HCT116 (cell line): ENCODE data around the gene SNRNP200. TPM values are rescaled to one million over a fixed set of nuclear protein-coding genes. Genes with fewer than 3 reads are reported as not detected.

ENCODE experiments used
- ATAC-seq: fragments of 200-7000 bp; cut with Tn5 transposase; 2 replicates; pipeline ENCODE4 v1.9.1; 2020; ENCODE audit warnings: mild to moderate bottlenecking, moderate library complexity
- BruUV-seq: library from RNA; stranded (reverse); fragments of 400-500 nt; replicated peaks from 2 replicates; lab custom pipeline; 2021; lab: Mats Ljungman, UMichigan
- CTCF ChIA-PET: fragments of 300-600 bp; sonication (Branson Sonifier 250); formaldehyde crosslinking; loops from one replicate; lab custom pipeline; 2021; ENCODE audit warnings: antibody characterized with exemption; lab: Charles Lee
- POLR2A ChIA-PET: fragments of 300-600, 350-600 bp; sonication (Branson Sonifier 250); formaldehyde crosslinking; loops from one replicate; lab custom pipeline; 2021; ENCODE audit warnings: antibody characterized with exemption; lab: Charles Lee
- RAD21 ChIA-PET, 2 experiments: fragments of 300-600 bp; sonication (Branson Sonifier 250); formaldehyde crosslinking; loops; one replicate each; lab custom pipeline; 2023; ENCODE audit warnings: low total read pairs in 2 of 2; ENCODE audit not compliant: uncharacterized antibody in 2 of 2, unreplicated experiment in 2 of 2, low non-redundant PET in 1 of 2; lab: Charles Lee
- DNase-seq: peaks from one replicate; pipeline ENCODE4 v3.0.0-alpha.2; 2010; ENCODE audit warnings: low read depth, low spot score
- H2AFZ ChIP-seq: fragments of 200-600 bp; shearing (Covaris generic), sonication (generic); 2 replicates; pipeline ENCODE4 v1.6.1; 2017; ENCODE audit warnings: low read depth, mixed run types, mixed read lengths, antibody characterized with exemption, low read length; ENCODE audit not compliant: poor library complexity, severe bottlenecking
- H3K27ac ChIP-seq: 2 replicates; pipeline ENCODE4 v1.5.1; 2012; ENCODE audit warnings: low read depth, low read length
- H3K27me3 ChIP-seq: fragments of 200-600 bp; sonication (generic); 2 replicates; pipeline ENCODE4 v1.6.1; 2016; ENCODE audit warnings: mixed run types, low read length, mixed read lengths; ENCODE audit not compliant: insufficient read depth
- H3K36me3 ChIP-seq, 2 experiments: fragments of 200-500 bp in 1 of 2; fragments of 200-600 bp in 1 of 2; sonication (Bioruptor generic) in 1 of 2; sonication (generic) in 1 of 2; 2 replicates each; pipeline versions ENCODE4 v1.5.1 to v1.6.1; 2014 to 2016; ENCODE audit warnings: low read length in 2 of 2, inconsistent platforms in 1 of 2, mixed read lengths in 1 of 2, mixed run types in 1 of 2; ENCODE audit not compliant: insufficient read depth in 2 of 2, control insufficient read depth in 1 of 2
- H3K4me1 ChIP-seq, 2 experiments: fragments of 200-600 bp in 1 of 2; sonication (generic) in 1 of 2; 2 replicates each; pipeline versions ENCODE4 v1.5.1 to v1.6.1; 2012 to 2017; ENCODE audit warnings: low read length in 2 of 2, inconsistent platforms in 1 of 2, mild to moderate bottlenecking in 1 of 2, mixed read lengths in 1 of 2, mixed run types in 1 of 2, moderate library complexity in 1 of 2; ENCODE audit not compliant: insufficient read depth in 2 of 2, control insufficient read depth in 1 of 2
- H3K4me2 ChIP-seq: fragments of 200-600 bp; sonication (generic); 2 replicates; pipeline ENCODE4 v1.6.1; 2017; ENCODE audit warnings: mixed run types, low read length, mixed read lengths
- H3K4me3 ChIP-seq, 2 experiments: fragments of 200-600 bp in 1 of 2; sonication (generic) in 1 of 2; replicated peaks in 1 of 2; 2 replicates each; pipeline ENCODE4 v1.5.1; 2011 to 2016; ENCODE audit warnings: low read length in 2 of 2, control low read depth in 1 of 2, low read depth in 1 of 2, mild to moderate bottlenecking in 1 of 2, mixed read lengths in 1 of 2, mixed run types in 1 of 2
- H3K79me2 ChIP-seq: fragments of 200-600 bp; sonication (generic); 2 replicates; pipeline ENCODE4 v1.6.1; 2017; ENCODE audit warnings: mild to moderate bottlenecking, mixed run types, low read length, moderate library complexity, mixed read lengths; ENCODE audit not compliant: insufficient read depth
- H3K9ac ChIP-seq: fragments of 200-600 bp; sonication (generic); 2 replicates; pipeline ENCODE4 v1.6.1; 2016; ENCODE audit warnings: low read length, mixed read lengths
- H3K9me2 ChIP-seq: fragments of 200-600 bp; sonication (generic), shearing (Covaris generic); 2 replicates; pipeline ENCODE4 v1.6.1; 2017; ENCODE audit warnings: mixed run types, mild to moderate bottlenecking, moderate library complexity; ENCODE audit not compliant: insufficient read depth
- H3K9me3 ChIP-seq, 2 experiments: fragments of 200-500 bp in 1 of 2; fragments of 200-600 bp in 1 of 2; sonication (Bioruptor generic) in 1 of 2; sonication (generic) in 1 of 2; 2 replicates each; pipeline ENCODE4 v1.6.1; 2014 to 2017; ENCODE audit warnings: low read length in 2 of 2, mixed read lengths in 2 of 2, inconsistent platforms in 1 of 2, low read depth in 1 of 2, mild to moderate bottlenecking in 1 of 2, mixed run types in 1 of 2, moderate library complexity in 1 of 2; ENCODE audit not compliant: control insufficient read depth in 1 of 2, insufficient read depth in 1 of 2
- H4K20me1 ChIP-seq: fragments of 200-600 bp; sonication (generic), shearing (Covaris generic); 2 replicates; pipeline ENCODE4 v1.6.1; 2017; ENCODE audit warnings: mixed run types, mild to moderate bottlenecking, moderate library complexity; ENCODE audit not compliant: insufficient read depth
- EGR1 ChIP-seq: IDR thresholded peaks from 2 replicates; pipeline ENCODE4 v1.6.1; 2012; ENCODE audit warnings: low read depth
- ELF1 ChIP-seq: IDR thresholded peaks from 2 replicates; pipeline ENCODE4 v1.6.1; 2012; ENCODE audit warnings: low read depth, borderline replicate concordance
- EZH2 ChIP-seq: fragments of 200-600 bp; sonication (generic); IDR thresholded peaks from 2 replicates; pipeline ENCODE4 v1.6.1; 2017; ENCODE audit warnings: antibody characterized with exemption, mixed run types
- FOSL1 ChIP-seq: IDR thresholded peaks from 2 replicates; pipeline ENCODE4 v1.6.1; 2012; ENCODE audit warnings: low read depth
- JUND ChIP-seq: IDR thresholded peaks from 2 replicates; pipeline ENCODE4 v1.6.1; 2012
- POLR2A ChIP-seq: IDR thresholded peaks from 2 replicates; pipeline ENCODE4 v1.7.0; 2011; ENCODE audit warnings: borderline replicate concordance; ENCODE audit not compliant: insufficient read depth, insufficient read length; ENCODE audit errors: extremely low read depth
- POLR2AphosphoS5 ChIP-seq: IDR thresholded peaks from 2 replicates; pipeline ENCODE4 v1.6.1; 2011; ENCODE audit warnings: mild to moderate bottlenecking, low read depth, low read length, moderate library complexity
- RAD21 ChIP-seq: IDR thresholded peaks from 2 replicates; pipeline ENCODE4 v1.6.1; 2012; ENCODE audit warnings: low read depth, mild to moderate bottlenecking
- SRF ChIP-seq: IDR thresholded peaks from 2 replicates; pipeline ENCODE4 v1.6.1; 2012; ENCODE audit warnings: low read depth
- ZFX ChIP-seq: fragments of 450-650 bp; IDR thresholded peaks from 2 replicates; pipeline ENCODE4 v1.6.1; 2017
- ZNF274 ChIP-seq: fragments of 200-500 bp; sonication (Bioruptor generic); IDR thresholded peaks from 2 replicates; pipeline ENCODE4 v1.6.1; 2014; ENCODE audit warnings: mild to moderate bottlenecking, low read depth, low read length, inconsistent platforms
- intact Hi-C: fragments of 100-400 bp; cut with micrococcal nuclease; formaldehyde crosslinking; loops from 2 replicates; pipeline ENCODE4 v1.10.0; 2022
- total RNA-seq: library from RNA; stranded (reverse); gene quantifications from one replicate; pipeline ENCODE4 v1.2.1, GENCODE V29; 2021; ENCODE audit not compliant: unreplicated experiment
- TF ChIP-seq, protein P1 (sequence below): IDR thresholded peaks from 2 replicates; pipeline ENCODE4 v1.6.1; 2012
- TF ChIP-seq, protein P2 (sequence below): IDR thresholded peaks from 2 replicates; pipeline ENCODE4 v1.6.1; 2012
- TF ChIP-seq, protein P3 (sequence below): IDR thresholded peaks from 2 replicates; pipeline ENCODE4 v1.6.1; 2011; ENCODE audit warnings: mild to moderate bottlenecking, low read length, moderate library complexity; ENCODE audit not compliant: insufficient replicate concordance; ENCODE audit errors: extremely low read depth
- TF ChIP-seq, protein P4 (sequence below), 3 experiments: fragments of 200-600 bp in 1 of 3; sonication (generic) in 1 of 3; IDR thresholded peaks in 2 of 3; conservative IDR thresholded peaks in 1 of 3; 2 replicates each; pipeline ENCODE4 v1.5.1; 2012 to 2017; ENCODE audit warnings: low read depth in 2 of 3, low read length in 2 of 3, antibody characterized with exemption in 1 of 3, borderline replicate concordance in 1 of 3, control low read depth in 1 of 3, mild to moderate bottlenecking in 1 of 3, mixed read lengths in 1 of 3, mixed run types in 1 of 3, moderate library complexity in 1 of 3; ENCODE audit not compliant: insufficient read depth in 1 of 3

Gene SNRNP200
- total RNA-seq, 1 experiment from 2014 or later, result 202 TPM

DNA sequence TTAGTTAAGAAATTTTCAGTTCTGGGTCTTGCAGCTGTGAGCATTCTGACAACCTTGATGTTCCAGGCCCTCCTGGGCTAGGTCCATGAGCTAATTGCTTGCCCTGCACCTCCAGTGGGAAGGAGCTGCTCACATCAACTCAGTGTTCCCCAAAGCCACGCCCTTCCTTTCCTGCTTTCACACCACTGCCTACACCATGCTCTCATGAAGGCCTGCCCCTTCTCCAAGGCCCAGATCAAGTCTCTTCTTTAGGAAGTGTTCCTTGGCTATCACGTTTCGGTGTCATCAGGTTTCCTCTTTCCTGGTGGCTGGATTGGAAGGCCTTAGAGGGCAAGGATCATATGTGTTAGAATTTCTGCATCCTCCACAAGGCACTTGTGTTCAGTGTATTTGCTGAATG, 58.3 kb downstream of the SNRNP200 start:
- Histone ChIP-seq H3K9ac (no peak overlapping the region), H3K27me3 (no peaks in the 10 kb centered on the region), H3K4me3 (no peak overlapping the region), H3K9me2 (no peaks in the 10 kb centered on the region), H4K20me1 (no peaks in the 10 kb centered on the region), H3K27ac (no peak overlapping the region), H3K4me2 (no peak overlapping the region)
- ATAC-seq, result no peak
- CTCF ChIA-PET, result no interaction called here
- TF ChIP-seq, protein P1, sequence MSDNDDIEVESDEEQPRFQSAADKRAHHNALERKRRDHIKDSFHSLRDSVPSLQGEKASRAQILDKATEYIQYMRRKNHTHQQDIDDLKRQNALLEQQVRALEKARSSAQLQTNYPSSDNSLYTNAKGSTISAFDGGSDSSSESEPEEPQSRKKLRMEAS, result no peak
- no peak for TF ChIP-seq EZH2
- TF ChIP-seq, protein P2, sequence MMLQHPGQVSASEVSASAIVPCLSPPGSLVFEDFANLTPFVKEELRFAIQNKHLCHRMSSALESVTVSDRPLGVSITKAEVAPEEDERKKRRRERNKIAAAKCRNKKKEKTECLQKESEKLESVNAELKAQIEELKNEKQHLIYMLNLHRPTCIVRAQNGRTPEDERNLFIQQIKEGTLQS, result no peak
- TF ChIP-seq, protein P3, sequence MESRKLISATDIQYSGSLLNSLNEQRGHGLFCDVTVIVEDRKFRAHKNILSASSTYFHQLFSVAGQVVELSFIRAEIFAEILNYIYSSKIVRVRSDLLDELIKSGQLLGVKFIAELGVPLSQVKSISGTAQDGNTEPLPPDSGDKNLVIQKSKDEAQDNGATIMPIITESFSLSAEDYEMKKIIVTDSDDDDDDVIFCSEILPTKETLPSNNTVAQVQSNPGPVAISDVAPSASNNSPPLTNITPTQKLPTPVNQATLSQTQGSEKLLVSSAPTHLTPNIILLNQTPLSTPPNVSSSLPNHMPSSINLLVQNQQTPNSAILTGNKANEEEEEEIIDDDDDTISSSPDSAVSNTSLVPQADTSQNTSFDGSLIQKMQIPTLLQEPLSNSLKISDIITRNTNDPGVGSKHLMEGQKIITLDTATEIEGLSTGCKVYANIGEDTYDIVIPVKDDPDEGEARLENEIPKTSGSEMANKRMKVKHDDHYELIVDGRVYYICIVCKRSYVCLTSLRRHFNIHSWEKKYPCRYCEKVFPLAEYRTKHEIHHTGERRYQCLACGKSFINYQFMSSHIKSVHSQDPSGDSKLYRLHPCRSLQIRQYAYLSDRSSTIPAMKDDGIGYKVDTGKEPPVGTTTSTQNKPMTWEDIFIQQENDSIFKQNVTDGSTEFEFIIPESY, result no peak
- TF ChIP-seq, all 23 proteins: peak for 0
- Histone ChIP-seq H2AFZ (no peak overlapping the region), H3K9me3 (no peaks in the 10 kb centered on the region), H3K79me2 (no peaks in the 10 kb centered on the region), H3K4me1 (peaks cover 2 to 9% of the 10 kb centered on the region in 2 experiments; a peak in 3 of 4 replicates), H3K36me3 (0 out of 4 replicates have a peak, but pooled peaks cover 0 to under 1% of the 10 kb centered on the region in 2 experiments)
- no TSS peak for BruUV-seq
- DNase-seq, result no peak
- POLR2A ChIA-PET, result no interaction called here
- intact Hi-C loops, result no loop called here
- RAD21 ChIA-PET, result no interaction called here

DNA sequence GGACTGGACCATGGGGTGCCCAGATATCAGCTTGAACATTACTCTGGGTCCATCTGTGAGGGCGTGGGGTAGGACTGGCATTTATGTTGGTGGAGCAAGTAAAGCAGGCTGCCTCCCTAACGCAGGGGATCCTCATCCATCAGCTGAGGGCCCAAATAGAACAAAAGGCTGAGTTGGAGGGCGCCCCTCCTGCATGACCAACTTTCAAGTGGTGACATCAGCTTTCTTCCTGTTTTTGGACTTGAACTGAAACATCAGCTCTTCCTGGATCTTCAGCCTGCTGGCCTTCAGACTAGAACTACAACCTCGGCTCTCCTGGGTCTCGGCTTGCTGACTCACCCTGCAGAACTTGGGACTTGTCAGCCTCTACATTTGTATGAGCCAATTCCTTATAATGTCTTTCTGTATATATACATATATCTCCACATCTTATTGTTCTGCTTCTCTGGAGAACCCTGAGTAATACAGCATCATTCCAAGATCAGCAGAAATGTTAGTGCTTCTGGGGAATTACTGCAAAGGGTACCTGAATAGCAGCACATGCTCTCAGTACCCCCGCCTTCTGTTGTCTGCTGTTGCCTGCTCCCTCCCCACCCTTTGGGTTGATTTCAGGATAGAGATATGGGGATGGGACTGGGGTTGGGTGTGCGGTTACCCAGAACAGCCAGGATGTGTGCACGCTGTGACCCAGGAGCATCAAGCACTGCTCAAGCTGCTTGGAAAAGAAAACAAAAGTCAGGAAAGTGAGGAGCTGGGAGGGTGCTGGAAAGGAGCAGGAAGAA, 59.5 kb downstream of the SNRNP200 start:
- Histone ChIP-seq H3K9me3 (no peaks in the 10 kb centered on the region), H3K4me2 (no peak overlapping the region), H3K4me3 (no peak overlapping the region), H3K9me2 (no peaks in the 10 kb centered on the region), H4K20me1 (no peaks in the 10 kb centered on the region), H3K27me3 (no peaks in the 10 kb centered on the region), H3K27ac (no peak overlapping the region), H3K79me2 (no peaks in the 10 kb centered on the region), H3K9ac (no peak overlapping the region), H3K36me3 (no peaks in the 10 kb centered on the region), H3K4me1 (peaks cover 0 to 5% of the 10 kb centered on the region in 2 experiments; a peak in 1 of 4 replicates), H2AFZ (no peak overlapping the region)
- ATAC-seq (no peak), DNase-seq (no peak)
- no TSS peak for BruUV-seq
- RAD21 ChIA-PET, result no interaction called here
- POLR2A ChIA-PET, result no interaction called here
- CTCF ChIA-PET, result no interaction called here
- intact Hi-C loops, result no loop called here
- TF ChIP-seq SRF (no peak), ELF1 (no peak), EGR1 (no peak), ZNF274 (no peak), ZFX (no peak), EZH2 (no peak), FOSL1 (no peak), POLR2A (no peak), JUND (no peak), RAD21 (no peak), POLR2AphosphoS5 (no peak)
- TF ChIP-seq, protein P4, sequence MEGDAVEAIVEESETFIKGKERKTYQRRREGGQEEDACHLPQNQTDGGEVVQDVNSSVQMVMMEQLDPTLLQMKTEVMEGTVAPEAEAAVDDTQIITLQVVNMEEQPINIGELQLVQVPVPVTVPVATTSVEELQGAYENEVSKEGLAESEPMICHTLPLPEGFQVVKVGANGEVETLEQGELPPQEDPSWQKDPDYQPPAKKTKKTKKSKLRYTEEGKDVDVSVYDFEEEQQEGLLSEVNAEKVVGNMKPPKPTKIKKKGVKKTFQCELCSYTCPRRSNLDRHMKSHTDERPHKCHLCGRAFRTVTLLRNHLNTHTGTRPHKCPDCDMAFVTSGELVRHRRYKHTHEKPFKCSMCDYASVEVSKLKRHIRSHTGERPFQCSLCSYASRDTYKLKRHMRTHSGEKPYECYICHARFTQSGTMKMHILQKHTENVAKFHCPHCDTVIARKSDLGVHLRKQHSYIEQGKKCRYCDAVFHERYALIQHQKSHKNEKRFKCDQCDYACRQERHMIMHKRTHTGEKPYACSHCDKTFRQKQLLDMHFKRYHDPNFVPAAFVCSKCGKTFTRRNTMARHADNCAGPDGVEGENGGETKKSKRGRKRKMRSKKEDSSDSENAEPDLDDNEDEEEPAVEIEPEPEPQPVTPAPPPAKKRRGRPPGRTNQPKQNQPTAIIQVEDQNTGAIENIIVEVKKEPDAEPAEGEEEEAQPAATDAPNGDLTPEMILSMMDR (IDR thresholded peaks at IDR 0.05 in 2 of 3, conservative IDR thresholded peaks at IDR 0.05 in 1 of 3; ENCODE audit: borderline replicate concordance in 1 of 3, insufficient read depth in 1 of 3, low read depth in 2 of 3, low read length in 2 of 3), result no peak
- TF ChIP-seq, protein P2, result no peak
- TF ChIP-seq, protein P1, result no peak
